NCI-H2029 (cell line): ENCODE results near the gene SUSD1.
A peak's percentile ranks its signal among the peaks of the same experiment; 100 is the strongest.
"Not testable (repeated sequence)": the region's sequence is repeated elsewhere in the genome, so short reads cannot be mapped to it uniquely, and the experiment has no call there.

Experiments
- DNase-seq: peaks from one replicate; lab custom pipeline; 2025; lab: John Stamatoyannopoulos, UW

SUSD1 gene

DNA sequence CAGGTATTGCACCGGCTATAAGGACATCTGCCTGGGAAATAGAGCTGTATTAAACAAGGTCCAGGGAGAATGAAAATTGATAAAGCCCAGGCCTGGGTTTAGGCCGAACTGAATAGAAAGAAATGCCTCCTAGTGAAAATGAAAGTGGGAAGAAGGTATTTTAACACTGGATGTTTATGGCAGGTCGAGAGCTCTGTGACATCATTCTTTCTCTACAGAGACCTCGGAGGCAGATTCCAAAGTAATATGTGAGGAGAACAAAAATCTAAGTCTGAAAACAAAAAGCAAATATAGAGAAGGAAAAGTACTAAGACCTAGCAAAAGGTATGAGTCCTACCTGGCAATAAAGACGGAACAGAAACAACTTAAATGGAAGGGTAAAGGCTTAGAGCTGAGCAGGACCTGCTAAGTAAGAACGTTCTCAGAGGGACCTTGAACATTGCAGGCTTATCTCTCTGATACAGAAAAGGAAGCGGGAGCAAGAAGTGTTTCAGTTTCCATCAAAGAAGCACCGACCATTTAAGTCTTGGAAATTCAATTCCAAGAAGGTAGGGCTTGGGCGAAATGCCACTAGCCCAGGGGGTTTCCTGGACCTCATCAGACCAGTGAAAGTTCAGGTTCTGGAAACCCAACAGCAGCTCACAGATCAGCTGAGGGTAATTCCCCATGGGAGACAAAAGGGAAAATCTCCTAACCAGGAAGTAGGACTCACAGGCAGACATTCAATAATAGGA lies 80.0 kb downstream of the SUSD1 start:
- DNase-seq, result no peak

DNA sequence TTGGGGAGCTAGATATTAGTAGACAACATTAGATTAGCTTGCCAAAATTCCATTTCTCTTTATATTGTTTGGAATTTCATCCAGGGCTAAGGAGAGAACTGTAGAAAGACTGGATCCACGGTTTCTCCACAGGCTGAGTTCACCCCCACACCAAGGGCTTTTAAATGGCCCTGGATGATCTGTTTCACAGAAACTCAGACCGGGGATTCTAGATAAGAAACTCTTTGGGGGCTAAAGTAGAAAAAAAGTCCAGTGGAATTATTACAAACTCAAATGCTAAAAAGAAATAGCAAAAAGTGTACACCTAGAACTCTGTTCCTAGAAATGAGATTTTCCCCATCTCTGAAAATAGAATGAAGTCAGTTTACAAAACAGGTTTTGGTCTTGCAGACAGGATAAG lies 80.9 kb downstream of the SUSD1 start:
- DNase-seq, result no peak

DNA sequence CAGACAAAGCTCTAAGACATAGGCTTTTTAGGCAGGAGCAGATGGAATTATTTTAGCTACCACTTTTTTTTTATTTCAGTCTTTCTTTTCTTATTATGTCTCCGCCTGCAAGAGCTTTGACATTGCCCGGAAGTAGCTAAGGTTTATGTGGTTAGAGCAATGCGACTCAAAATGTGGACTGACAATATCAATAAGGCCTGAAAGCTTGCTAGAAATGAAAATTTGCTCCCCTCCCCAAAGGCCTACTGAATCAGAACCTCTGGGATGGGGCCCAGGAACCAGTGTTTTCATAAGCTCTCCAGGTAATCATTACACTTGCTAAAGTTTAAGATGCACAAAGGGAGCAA lies 81.3 kb downstream of the SUSD1 start:
- no peak for DNase-seq

DNA sequence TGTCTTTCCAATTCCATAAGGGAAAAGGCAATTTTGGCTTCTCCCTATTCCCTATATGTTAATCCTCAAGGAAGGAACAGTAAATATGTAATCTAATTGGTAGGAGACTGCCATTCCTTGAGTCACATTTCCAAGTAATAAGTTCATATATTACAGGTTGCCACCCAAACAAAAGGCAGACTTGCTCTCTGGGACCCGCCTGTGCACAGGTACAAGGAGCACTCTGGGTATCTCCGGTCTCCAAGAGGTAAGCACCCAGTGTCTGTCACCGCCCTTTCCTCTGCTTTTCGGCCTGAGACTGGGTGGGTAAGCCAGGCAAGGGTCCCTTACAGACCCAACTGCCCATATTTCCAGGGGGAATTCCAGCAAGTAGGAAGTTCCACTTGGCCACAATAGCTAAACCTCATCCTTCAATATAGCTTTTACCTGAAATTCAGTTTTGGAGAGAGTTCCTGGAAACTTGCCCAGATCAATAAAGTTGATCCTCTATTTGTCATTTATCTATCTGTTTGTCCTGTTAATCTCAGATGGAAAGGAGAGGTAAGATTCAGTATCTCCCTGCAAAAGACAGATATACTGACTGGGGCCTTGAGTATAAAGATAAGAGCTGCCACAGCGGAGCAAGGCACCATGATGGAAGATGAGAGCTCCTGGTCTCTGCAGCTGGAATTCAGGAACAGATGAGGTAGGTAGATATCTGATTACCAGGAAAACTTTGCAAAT lies 81.8 kb downstream of the SUSD1 start:
- no peak for DNase-seq

DNA sequence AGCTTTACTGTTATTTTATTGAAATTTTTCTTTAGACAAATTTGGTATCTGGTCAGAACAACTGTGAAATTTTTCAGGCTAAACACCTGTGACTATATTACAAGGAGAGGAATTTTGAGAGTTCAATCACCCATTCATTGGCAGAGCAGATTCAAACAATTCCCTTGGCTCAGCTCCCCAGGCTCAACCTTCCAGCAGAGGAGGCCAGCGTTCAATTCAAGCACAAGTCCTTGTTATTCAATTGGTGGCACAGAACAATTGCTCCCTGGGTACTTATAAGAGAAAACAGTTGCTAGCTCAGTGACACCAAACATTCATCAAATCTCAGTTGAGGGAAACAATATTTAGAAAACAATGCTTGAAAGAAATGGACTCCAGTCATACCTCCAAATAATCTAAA lies 83.3 kb downstream of the SUSD1 start:
- DNase-seq, result peak; percentile 33

DNA sequence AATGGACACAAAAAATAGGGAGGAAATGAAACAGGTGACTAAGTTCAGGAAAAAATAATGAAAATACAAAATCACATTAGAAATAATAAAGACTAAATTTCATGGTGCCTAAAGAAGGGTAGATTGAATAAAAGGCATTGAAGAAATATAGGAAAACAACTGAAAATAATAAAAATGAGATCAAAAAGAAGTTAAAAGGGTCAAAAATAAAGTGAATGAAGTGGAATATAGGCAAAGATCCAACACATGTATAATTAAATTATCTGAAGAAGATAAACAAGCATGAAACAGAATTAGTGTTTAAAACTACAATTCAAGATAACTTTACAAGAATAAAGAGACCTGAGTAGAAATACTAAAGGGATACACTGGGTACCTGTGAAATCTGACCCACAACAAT lies 87.6 kb downstream of the SUSD1 start:
- no peak for DNase-seq

DNA sequence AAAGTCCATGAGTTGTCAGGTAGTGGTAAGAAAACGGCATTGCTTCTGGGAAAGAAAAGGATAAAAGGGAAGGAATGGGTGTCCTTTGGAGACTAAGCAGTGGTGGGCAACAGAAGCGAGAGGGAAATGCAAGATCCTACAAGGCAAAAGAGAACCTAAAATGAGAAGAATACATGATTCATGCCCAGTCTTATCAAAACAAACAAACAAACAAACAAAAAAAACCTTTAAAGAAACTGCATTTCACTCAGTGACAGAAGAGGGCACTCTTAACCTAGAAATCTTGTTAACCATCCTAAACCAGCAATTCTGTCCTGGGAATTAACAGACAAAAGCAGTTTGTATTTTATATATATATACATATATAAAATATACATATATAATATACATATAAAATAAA lies 88.5 kb downstream of the SUSD1 start:
- no peak for DNase-seq

DNA sequence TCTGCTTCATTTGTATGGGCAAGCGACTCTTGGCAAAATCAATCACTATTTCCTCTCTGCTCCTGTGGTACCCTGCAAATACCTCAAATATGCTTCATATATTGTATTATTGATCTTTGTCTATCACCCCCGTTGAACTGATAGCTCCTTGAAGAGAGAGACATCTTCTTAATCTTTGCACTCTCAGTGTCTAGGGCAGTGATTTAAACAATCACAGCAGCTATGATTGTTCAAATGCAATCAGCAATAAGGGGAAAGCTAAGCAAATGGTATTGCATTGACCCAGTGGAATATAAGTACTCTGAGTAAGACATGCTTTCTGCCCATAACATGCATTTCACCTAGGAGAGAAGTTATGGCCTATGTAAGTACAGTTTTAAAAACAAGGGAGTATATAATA lies 90.2 kb downstream of the SUSD1 start:
- DNase-seq, result no peak

DNA sequence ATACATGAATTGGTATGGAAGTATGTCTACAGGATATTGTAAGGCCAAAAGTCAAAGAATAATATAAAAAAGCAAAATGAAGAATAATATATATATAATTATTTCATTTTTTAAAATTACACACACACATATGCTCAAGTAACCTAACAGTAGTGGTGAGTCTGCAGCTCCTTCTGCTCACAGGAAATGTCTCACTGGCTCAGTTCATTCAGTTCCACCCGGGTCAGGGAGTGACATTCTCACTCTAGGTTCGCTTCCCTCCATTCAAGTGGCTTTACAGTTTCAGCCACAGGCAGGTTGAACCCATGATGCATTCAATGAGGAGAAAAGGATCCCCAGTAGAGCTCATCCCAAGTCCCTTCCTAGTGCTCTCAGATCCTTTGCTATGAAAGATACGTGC lies 90.8 kb downstream of the SUSD1 start:
- no peak for DNase-seq

DNA sequence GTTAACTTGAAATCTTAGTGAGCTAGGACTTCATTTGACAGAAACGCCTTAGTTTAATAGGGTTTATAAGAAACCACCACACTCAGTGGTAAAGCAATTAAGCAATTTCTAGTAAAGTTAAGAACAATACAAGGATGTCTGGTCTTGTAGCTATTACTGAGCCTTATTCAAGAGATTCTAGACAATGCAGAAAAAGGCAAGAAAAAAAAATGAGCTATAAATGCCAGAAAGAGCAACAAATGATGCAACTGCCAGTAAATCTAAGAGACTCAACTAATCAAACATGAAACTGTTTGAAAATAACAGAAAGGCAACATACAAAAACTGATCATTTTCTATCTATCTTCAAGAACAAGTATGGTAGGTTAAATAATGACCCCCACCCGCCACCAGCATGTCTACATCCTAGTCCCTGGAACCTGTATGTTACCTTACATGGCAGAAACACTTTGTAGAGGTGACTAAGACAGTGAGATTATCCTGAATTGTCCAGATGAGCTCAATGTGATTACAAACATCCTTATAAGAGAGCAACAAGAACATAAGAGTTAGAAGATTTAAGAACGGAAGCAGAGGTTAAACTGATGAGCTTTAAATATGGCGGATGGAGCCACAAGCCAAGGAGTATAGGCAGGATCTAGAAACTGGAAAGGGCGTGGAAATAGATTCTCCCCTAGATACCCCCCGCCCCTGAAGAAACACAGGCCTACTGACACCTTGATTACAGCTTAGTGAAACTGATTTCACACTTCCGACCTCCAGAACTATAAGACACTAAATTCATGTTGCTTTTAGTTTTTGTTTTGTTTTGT lies 93.0 kb downstream of the SUSD1 start:
- no peak for DNase-seq

DNA sequence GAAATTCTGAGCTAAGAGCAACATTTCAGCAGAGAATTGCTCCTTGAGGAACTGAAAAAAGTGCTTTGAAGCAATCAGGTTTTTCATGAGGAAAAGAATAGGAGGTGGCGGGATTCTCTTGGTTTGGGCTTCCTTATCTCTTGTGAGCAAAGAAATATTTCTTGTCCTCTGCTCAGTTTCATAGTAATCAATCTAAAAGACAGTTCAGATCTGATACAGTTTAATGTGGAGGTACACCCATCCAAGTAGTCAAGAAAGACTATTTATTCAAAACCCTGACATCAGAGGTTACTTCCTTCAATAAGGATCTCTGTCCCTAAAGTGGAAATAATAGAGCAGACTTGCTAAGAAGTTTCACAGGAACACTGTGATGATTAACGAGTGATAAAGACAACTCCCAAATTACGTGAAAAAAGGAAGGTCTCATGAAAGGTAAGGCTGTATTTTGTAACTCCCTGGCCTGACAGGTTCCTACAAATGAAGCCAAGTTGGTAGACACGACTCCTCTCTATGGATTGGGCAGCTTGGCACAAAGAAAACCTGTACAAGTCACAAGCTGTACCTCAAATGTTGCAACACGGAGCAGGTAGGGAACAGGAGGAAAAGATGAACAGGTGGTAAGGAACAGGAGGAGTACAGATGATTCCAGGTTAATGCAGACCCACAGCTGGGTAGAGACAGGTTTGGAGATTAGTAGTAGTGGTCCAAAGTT lies 94.1 kb downstream of the SUSD1 start:
- DNase-seq, result no peak

DNA sequence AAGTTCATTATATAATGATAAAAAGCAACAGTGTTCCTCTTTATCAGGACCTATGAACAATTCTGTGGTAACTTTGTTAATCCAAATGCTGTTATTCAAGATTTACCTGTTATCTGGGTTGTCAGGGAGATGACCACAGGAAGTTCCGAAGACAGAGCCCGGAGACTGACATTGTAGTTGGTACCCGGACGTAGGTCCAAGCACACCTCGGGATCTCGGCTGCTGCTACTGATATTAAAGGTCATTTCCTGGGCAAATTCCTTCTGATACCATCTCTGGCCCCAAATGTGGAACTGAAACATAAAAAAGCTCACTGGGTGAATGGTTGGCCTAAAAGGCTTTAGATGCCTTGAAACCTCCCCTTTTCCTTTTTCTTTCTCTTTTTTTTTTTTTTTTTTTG lies 96.7 kb downstream of the SUSD1 start:
- DNase-seq, result no peak

DNA sequence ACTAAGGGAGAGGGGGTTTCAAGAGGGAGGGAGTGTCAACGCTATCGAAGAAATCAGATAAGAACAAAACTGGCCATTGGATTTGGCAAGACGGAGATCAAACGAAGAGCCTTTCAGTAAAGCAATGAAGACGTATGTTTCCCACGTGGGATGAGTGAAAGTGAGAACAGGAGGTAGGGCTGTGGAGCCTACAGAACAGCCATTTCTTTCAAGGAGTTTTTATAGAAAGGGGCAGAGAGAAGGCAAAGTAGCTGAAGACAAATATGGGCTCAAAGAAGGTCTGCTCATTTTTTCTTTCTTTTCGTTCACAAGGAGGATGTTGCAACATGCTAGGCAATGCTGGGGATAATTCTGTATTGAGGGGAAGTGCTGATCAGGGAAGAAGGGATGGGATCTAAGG lies 98.3 kb downstream of the SUSD1 start:
- no peak for DNase-seq

DNA sequence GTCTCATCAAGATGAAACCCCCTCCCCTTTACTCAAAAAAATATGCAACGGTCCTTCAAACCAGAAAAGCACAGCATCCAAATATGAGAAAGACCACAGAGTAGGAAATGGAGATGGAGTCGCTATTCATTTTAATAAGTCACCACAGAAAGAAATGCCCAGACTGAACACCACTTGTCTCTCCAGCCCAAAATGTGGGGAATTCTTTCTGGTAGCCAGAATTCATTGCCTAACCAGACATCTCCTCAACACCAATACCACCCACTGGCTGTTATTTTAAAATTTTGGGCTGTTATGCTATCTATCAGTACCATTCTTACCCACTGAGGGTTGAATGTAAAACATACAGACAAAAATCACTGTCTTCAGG lies 100.1 kb downstream of the SUSD1 start:
- no peak for DNase-seq

DNA sequence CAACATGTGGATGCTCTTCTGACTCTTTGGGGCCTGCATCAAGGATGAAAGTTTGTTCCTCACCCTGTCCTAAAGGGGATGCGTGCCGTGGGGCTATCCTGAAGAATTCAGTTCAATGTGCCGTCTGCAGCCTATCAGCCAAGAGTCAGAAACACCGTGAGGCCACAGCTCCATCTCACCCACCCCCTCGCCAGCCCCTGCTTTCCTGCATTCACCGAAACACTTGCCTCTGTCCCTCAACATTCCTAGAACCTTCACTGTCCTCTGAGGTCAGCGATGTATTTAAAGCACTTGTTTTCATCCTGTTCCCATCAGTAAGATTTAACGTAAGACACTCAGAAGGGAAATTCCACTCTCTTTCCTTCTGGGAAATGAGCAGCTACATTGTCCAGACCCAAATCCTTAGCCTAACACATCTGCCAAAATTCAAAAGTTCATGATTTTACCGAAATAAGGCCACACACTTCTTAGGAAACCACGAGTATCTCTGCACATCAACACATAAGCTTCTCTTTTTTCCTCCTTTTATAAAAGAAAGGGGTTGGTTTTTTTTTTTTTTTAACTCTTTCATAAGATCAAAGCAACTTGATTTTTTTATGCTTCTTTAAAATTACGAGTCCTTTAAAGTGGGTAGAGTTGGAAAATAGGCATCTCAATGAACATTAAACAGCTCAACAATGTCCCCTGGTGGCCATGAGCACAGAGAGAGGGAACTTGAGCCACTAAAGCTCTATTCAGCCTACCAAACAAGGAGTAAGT lies 100.7 kb downstream of the SUSD1 start:
- peak; percentile 69 for DNase-seq

DNA sequence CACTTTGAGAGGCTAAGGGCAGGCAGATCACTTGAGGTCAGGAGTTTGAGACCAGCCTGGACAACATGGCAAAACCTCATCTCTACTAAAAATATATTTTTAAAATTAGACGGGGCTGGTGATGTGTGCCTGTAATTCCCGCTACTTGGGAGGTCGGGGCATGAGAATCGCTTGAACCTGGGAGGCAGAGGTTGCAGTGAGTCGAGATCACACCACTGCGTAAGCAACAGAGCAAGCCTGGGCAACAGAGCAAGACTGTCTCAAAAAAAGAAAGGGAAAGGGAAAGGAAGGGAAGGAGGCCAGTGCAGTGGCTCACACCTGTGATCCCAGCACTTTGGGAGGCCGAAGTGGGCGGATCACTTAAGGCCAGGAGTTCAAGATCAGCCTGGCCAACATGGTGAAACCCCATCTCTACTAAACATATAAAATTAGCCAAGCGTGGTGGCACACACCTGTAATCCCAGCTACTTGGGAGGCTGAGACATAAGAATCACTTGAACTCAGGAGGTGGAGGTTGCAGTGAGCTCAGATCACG lies 101.4 kb downstream of the SUSD1 start:
- not testable (repeated sequence) for DNase-seq

DNA sequence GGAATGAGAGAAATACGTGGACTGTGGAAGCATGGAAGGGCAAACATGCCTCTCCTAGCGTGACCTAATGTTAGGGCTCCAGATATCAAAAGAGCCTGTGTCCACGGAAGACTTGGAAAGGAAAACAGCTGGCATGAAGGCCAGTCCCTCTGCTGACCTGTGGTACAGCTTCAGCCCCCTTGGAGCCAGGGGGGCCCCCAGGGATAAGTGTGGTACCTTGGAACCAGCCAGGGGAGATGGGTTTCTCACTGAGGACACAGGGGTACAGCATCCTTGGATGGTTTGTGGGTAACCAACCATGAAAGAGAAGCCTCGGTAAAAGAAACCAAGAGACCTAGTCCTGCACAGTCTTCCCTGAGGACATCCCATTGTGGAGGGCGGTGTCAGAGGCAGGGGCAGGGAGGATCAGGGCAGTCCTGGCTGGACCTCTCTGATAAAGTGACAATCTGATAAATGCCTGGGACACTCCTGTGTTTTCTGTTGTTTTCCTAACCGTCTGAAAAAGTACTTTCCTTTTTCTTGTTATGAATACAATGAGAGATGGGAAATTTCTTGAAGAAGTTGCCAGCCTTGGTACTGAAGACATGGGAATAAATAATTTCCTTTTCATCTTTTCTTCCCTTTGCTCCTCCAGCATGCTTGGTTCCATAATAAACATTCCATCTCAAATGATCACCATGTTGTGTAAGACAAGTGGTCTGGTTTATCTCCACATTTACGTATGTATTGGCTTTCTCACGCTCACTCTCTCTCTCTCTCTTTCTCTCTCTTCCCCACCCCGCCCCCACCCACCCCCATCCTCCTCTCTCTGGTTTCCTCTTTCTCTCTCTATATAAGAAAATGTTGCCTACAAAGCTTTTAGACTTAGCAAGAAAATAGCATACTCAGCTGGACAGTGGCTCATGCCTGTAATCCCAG lies 102.1 kb downstream of the SUSD1 start:
- DNase-seq, result no peak

DNA sequence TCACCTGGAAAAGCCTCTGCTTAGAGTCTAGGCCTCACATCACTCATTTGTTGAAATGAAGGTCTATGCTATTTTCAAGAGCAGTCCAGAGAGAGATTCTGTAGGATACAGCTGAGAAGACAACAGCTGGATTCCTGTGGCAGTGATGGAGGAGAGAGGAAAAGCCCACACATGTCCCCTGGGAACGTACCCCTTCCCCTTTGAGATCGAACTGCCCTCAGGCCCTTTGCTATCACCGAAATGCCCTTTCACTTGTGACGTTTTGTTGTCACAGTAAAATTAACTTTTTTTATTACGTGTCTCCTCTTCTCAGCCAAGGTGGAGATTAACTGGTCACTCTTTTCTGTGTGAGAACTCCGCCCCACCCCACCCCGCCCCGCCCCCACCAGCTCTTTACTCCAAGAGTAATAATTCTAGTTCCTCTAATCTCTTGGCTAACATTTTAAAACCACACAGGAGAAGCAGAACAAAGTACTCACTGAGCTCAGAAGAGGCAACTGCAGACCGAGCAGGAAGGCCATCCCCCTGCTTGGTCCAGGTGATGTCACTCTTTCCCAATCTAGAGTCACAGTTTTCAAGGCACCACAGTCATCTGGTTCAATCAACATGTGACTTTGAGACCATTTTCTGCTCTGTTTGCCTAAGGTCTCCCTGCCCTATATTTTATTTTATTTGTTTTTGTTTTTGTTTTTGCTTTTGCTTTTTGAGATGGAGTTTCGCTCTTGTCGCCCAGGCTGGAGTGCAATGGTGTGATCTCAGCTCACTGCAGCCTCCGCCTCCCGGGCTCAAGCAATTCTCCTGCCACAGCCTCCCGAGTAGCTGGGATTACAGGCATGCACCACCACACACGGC lies 105.6 kb downstream of the SUSD1 start:
- no peak for DNase-seq

DNA sequence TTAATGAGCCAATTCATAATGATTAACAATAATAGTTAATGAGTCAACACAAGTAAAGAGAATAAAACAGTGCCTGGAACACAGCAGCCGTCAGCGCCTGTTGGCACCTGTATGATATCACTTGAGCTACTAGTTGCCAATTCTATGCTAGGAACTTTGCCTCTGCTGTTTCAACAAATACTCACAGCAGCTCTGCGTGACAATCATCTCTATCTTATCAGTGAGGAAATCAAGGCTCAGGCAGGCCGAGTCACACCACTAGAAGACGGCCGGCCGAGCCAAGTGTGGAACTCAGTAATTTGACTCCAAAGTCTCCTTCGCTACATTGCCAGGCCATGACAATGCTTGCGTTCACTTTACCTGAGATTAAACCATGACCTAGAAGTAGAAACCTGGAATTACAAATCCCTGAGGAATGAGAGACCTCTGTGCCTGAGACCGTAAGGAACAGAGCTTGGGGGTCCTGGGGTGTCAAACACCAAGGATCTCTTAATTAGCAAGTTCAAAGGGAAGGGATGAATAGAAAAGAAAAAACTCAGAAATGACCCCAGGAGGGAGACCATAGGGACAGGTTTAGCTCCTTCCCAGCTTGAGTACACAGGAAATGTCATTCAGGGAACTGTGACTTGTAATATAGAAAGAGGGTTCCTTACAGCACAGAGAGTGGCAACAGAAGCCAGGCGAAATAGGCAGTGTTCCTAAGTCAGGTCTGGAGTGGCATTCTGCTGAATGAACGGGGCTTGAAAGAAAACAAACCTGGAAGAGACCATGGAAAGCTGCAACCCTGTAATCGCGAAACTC lies 109.1 kb downstream of the SUSD1 start:
- peak; percentile 39 for DNase-seq
